ENCODE measurements around the gene FIP1L1. TPM values are rescaled to one million over a fixed set of nuclear protein-coding genes. Genes with fewer than 3 reads are reported as not detected.

The FIP1L1 gene
- total RNA-seq, 4 donors from 2014 or later = 31.5 to 62.7 (median 45.3) TPM

- Histone ChIP-seq H3K9me3 (no peaks in the 10 kb centered on the region), H3K36me3 (no peaks in the 10 kb centered on the region), H3K27ac (no peak overlapping the region), H3K27me3 (no peaks in the 10 kb centered on the region), H3K4me1 (no peaks in the 10 kb centered on the region), H3K4me3 (no peak overlapping the region)
- TF ChIP-seq CTCF (IDR thresholded peaks at IDR 0.05) (no peak), POLR2A (IDR thresholded peaks at IDR 0.05) (no peak)
- no peak for DNase-seq
Measured at GRCh38 chr4:53484911-53485657, 107.6 kb downstream of the FIP1L1 start.

GRCh38 chr4:53485658-53486040, 108.2 kb downstream of the FIP1L1 start:
- Histone ChIP-seq H3K4me3 (no peak overlapping the region), H3K9me3 (no peaks in the 10 kb centered on the region), H3K36me3 (no peaks in the 10 kb centered on the region), H3K27ac (no peak overlapping the region), H3K4me1 (no peaks in the 10 kb centered on the region), H3K27me3 (no peaks in the 10 kb centered on the region)
- TF ChIP-seq CTCF (IDR thresholded peaks at IDR 0.05) (no peak), POLR2A (IDR thresholded peaks at IDR 0.05) (no peak)
- DNase-seq = no peak

GRCh38 chr4:53487766-53488165, 110.3 kb downstream of the FIP1L1 start:
- DNase-seq = no peak
- H3K9me3 ChIP-seq = no peaks in the 10 kb centered on the region
- H3K36me3 ChIP-seq = no peaks in the 10 kb centered on the region
- TF ChIP-seq CTCF (IDR thresholded peaks at IDR 0.05) (no peak), POLR2A (IDR thresholded peaks at IDR 0.05) (no peak)
- H3K4me3 ChIP-seq = no peak overlapping the region
- no peak overlapping the region for H3K27ac ChIP-seq
- no peaks in the 10 kb centered on the region for H3K27me3 ChIP-seq
- no peaks in the 10 kb centered on the region for H3K4me1 ChIP-seq

GRCh38 chr4:53489279-53489889, 111.9 kb downstream of the FIP1L1 start:
- H3K27ac ChIP-seq = no peak overlapping the region
- no peak for DNase-seq
- H3K36me3 ChIP-seq = no peaks in the 10 kb centered on the region
- TF ChIP-seq POLR2A (IDR thresholded peaks at IDR 0.05) (no peak), CTCF (IDR thresholded peaks at IDR 0.05) (no peak)
- H3K27me3 ChIP-seq = no peaks in the 10 kb centered on the region
- H3K4me3 ChIP-seq = no peak overlapping the region
- H3K9me3 ChIP-seq = no peaks in the 10 kb centered on the region
- no peaks in the 10 kb centered on the region for H3K4me1 ChIP-seq

- H3K27ac ChIP-seq = no peak overlapping the region
- no peak for TF ChIP-seq POLR2A (IDR thresholded peaks at IDR 0.05)
- no peak for TF ChIP-seq CTCF (IDR thresholded peaks at IDR 0.05)
- no peaks in the 10 kb centered on the region for H3K27me3 ChIP-seq
- H3K36me3 ChIP-seq = no peaks in the 10 kb centered on the region
- H3K4me1 ChIP-seq = no peaks in the 10 kb centered on the region
- H3K9me3 ChIP-seq = no peaks in the 10 kb centered on the region
- H3K4me3 ChIP-seq = no peak overlapping the region
- no peak for DNase-seq
Measured at GRCh38 chr4:53490161-53490956, 112.9 kb downstream of the FIP1L1 start.
